NCI-H524 treated with DMSO at 0.1 percent for 48 hours (cell line): ENCODE data around the gene CCDC12.

Experiments
- DNase-seq: peaks from one replicate; lab custom pipeline; 2025; lab: John Stamatoyannopoulos, UW

The CCDC12 gene

DNA sequence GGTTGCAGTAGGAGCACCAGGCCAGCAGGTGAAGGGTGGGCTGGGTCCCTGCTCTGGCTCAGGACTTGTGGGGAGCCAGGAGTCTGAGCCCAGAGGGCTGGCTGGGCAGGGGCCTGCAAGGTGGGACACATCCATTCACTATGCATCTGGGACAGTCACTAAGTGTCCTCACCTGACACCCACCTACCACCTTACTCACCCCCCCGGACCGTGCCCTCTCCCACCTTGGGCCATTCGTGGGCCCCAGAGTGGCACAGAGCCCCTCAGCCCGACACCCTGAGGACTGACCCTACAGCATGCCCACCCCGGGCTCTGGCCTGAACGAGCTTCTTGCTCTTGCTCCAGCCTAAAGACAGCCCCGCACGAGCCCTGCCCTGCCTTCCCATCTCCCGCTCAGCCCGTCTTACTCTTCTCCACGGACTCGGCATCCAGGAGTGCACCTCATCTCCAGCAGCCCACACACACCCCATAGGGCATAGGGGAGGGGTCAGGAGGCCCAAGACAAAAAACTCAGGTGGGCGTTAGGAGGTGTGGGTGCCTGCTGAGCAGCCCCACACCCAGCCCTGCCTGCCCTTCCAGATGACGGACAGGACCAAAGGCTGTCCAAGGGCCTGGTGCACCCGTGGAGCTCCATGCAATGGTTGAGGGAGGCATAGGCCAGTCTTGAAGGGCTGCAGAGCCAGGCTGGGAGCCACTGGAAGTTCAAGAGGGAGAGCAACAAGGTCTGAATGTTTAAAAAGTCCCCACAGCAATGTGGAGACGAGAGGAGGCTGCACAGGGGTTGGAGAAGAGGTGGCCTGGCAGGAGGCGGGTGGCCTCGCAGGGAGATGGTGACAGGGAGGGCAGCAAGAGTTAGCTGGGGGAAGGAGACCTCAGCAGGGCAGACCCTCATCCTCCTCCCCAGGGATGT is 72.0 kb downstream of the CCDC12 start:
- DNase-seq = no peak

DNA sequence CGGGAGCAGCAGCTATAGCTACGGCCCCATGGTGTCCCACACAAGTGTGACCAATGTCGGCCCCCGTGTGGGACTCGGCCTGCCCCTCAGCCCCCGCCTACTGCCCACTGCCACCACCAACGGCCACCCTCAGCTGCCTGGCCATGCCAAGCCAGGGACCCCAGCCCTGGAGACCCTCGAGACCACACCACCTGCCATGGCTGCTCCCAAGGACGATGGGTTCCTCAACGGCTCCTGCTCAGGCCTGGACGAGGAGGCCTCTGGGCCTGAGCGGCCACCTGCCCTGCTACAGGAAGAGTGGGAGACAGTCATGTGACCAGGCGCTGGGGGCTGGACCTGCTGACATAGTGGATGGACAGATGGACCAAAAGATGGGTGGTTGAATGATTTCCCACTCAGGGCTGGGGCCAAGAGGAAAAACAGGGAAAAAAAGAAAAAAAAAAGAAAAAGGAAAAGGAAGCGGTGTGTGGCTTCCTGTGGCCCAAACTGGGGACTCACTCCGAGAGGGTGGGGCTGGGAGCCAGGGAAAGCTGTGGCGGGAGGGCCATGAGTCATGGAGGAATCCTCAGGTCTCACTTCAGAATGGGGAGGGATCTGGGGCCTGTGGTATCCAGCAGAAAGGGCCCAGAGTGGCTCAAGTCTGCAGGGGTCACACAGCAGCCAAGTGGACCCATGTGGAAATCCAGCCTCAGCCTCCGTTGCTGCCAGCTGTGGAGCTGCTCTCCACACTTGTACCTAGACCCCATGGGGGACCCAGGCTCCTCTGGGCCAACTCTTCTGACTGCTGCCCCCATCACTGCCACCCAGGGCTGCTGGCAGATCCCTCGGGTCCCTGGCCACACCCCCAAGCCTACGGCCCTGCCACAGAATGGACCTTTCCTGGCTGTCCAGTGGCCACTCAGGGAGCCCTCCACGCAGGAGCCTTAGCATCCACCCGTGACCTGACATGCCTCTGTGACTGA is 72.9 kb downstream of the CCDC12 start:
- no peak for DNase-seq

DNA sequence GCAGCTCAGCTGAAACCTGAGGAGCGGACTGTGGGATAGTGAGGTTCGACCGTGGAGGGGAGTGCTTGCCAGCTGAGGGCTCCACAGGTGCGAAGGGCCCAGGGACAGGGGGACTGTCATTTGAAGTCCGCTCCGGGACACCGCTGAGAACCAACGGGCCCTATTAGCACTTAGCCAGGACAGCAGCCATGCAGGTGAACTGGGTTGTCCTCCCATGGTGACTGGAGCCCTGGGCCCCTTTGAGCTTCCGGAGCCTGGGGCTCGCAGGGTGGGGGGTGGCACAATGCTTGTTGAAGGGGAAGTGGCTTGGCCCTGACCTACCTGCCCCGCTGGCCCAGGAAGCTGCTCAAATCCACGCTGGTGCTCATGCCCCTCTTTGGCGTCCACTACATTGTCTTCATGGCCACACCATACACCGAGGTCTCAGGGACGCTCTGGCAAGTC is 74.3 kb downstream of the CCDC12 start:
- DNase-seq = no peak

DNA sequence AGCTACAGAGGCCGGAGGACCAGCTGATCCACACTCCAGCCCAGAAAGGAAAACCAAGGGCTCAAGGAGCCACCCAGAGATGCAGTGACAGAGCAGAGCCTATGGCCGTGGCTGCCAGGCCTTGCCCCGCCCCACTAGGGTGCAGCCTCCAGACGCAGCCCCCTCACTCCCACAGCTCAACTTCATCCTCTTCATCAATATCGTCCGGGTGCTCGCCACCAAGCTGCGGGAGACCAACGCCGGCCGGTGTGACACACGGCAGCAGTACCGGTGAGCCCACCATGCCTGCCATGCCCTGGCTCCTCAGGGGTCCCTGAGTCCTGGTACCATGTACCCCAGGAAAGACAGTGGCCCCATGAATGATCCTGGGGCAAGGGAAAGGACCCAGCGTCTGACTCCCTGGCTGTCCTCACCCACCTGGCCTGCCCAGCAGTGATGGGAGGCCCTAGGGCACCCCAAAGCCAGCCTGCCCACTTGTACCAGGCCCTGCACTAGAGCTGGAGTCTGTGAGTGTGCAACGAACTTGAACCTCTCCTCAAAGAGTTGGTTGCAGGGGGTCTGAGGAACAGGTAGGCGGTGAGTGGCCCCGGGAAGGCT is 74.9 kb downstream of the CCDC12 start:
- no peak for DNase-seq

DNA sequence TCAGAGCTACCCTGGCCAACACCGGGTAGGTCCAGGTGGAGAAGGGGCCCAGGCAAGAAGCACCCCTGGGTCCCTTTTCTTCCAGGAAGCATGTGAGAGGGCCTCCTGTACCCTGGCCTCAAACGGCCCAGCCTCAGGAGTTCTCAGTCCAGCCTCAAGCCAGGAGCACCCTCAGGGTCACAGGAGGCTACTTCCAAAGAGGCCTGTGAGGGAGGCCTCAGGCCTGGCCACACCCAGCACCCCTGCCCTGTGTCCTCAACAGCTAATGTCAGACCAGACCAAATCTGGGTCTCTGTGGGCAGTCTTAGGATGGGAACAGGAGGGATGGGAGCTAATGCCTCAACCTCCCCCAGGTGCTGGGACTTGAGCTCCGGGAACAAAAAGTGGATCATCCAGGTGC is 75.5 kb downstream of the CCDC12 start:
- DNase-seq = no peak

DNA sequence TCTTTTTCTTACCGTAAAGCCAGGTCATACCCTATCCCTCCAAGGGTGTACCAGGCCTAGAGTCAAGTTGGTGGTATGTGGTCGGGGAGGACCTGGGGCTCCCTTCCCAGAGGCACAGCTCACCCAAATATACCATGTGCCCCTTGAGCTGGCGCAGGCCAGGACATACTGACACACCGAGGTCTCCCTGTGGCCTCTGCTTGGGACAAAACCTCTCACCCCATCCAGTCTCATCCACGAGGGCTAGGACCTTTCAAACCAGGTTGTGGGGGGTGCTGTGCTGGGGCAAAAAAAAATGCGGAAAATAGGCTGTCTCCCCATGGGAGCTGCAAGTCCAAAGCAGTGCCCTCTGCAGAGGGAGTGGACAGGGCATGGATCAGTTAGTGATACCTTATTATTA is 76.2 kb downstream of the CCDC12 start:
- DNase-seq = no peak

DNA sequence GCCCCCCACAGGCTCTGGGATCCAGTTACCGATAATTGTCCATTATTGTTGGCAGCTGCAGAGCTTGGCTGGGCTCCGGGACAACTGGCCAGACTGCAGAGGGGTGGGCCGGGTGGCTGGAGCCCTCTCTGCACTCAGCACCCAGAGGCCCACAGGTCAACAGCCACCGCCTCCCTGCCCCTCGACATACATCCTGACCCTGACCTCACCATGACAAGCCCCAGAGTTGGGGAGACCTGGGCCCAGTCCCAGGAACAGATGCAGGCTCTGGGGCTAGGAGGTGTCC is 76.6 kb downstream of the CCDC12 start:
- DNase-seq = no peak

DNA sequence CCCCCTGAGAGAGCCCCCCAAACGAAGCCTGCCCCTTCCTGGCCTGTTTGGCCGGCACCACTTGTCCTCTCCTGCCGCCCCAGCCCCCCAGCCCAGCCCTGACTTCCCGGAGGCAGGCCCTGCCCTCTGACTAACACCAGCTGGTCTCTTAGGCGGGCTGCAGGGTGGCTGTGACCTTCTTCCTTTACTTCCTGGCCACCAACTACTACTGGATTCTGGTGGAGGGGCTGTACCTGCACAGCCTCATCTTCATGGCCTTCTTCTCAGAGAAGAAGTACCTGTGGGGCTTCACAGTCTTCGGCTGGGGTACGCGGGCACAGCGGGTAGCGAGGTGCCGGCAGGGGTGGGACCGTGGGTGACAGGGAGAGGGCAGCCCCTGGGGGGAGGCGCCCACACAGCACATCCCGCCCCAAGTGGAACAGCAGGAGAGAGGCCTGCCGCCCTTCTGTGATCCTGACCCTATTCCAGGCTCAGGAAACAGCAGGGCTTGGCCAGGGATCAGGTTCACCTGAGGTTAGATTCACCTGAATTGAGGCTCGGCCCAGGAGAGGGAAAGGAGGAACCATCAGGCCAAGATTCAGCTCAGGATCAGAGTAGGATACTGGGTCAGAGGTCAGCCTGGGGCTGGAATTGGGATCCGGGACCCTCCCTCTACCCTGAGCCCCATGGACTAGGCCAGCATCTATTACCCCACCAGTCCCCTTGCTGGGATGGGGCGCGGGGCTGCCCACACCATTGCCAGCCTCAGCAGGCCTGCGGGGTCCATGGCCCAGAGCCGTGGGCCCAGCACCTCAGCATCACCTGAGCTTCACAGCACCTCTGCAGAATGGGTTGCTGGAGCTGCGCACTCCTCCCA is 77.2 kb downstream of the CCDC12 start:
- no peak for DNase-seq

DNA sequence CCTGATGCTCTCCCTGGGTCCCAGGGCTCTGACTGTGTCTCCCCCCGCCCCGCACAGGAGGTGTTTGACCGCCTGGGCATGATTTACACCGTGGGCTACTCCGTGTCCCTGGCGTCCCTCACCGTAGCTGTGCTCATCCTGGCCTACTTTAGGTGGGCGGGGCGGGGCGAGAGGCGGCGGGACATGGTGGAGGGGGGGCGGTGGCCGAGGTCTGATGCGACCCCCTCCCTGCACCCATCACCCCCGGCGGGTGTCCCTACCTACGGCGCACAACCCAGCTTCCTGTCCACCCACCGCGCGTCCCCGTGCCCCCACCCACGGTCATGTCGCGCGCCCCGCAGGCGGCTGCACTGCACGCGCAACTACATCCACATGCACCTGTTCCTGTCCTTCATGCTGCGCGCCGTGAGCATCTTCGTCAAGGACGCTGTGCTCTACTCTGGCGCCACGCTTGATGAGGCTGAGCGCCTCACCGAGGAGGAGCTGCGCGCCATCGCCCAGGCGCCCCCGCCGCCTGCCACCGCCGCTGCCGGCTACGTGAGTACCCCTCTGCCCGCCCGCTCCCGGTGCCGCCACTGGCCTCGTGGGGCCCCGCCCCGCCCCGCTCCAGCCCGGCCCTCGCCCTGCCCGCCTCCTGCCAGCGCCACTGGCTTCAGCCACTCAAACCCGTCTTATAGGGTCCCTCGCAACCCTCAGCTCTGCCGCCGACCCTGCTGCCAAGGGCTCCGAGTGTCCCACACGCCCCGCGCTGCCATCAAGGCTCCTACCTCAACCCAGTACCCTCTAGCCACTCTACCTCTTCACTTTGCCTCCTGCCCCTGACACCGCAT is 78.0 kb downstream of the CCDC12 start:
- DNase-seq = no peak

DNA sequence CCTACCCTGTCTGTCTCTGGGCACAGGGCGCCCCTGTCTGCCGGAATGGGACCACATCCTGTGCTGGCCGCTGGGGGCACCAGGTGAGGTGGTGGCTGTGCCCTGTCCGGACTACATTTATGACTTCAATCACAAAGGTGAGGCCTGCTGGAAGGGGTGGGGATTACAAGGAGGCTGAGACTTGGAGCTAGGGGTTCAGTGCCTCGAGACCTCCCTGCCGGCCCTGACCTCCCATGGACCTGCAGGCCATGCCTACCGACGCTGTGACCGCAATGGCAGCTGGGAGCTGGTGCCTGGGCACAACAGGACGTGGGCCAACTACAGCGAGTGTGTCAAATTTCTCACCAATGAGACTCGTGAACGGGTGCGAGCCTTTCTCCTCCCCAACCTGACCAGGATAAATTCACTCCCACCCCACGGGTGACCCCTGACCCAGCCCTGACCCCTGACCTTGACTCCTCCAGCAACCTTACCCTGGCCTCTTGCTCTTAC is 78.7 kb downstream of the CCDC12 start:
- no peak for DNase-seq

DNA sequence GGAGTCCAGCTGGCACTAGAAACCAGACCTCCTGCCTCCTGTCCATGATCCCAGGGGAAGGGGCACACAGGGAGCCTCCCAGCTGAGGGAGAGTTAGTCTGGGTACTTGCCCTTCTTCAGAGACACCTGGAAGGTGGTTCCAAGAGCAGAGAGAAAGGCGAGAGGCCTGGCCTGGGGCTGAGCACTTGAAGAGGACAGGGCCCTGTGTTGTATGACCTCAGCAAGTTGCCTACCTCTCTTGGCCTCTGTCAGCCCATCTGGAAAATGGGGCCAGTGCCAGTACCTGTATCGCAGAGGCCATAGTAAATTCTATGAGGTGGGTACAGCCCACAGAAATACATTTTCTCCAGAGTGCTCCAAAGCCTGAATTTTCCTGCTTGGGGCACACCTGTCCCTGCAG is 79.5 kb downstream of the CCDC12 start:
- DNase-seq = no peak

DNA sequence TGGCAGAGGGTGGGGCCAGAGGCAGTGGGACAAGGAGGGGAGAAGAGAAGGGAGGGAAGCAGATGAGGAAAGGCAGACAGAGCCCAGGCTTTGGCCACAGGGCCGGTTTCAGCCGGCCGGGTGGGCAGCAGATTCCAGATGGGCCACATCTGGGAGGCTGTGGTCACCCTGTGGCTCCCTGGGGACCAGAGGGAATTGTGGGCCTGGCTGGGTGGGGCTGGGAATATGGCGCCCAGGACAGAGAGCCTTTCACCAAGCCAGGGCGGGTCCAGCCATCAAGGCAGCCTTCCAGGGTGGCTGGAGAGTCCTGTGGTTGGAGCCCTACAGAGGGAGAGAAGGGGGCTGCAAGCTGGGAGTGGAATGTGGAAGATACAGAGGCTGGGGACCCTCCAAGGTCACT is 80.2 kb downstream of the CCDC12 start:
- no peak for DNase-seq

DNA sequence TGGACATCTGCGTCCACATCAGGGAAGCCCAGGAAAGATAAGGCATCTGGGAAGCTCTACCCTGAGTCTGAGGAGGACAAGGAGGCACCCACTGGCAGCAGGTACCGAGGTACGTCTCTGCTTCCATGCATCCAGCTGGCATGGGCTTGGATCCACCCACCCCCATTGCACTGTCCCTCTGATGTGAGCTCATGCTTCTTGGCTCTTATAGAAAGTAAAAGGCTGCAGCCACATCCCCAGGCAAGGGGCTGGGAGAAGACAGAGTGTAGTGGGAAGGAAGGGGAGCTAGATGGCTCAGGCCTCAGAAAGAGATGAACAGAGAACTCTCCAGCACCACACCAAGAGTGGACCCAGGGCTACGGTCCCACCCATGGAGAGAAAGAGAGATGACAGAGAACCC is 80.8 kb downstream of the CCDC12 start:
- DNase-seq = no peak

DNA sequence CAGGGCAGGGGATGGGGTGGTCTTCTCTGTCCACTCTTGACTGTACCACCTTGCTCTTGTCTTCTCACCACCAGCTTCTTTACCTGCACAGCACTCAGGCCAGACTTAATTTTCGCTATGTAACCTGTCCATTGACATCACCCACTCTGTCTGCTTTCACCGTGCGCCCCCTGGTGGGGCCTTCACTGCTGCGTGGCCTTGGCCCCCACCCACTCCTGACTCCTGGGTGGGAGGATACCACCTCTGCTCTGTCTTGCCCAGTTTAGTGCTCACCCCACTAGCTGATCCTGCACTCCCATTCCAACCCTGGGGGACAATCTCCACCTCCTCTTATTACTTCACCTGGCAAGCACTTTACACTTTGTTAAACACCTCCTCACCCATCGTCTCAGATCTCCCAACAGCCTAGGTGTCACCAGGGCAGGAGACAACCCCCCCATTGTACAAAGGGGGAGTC is 81.3 kb downstream of the CCDC12 start:
- no peak for DNase-seq

DNA sequence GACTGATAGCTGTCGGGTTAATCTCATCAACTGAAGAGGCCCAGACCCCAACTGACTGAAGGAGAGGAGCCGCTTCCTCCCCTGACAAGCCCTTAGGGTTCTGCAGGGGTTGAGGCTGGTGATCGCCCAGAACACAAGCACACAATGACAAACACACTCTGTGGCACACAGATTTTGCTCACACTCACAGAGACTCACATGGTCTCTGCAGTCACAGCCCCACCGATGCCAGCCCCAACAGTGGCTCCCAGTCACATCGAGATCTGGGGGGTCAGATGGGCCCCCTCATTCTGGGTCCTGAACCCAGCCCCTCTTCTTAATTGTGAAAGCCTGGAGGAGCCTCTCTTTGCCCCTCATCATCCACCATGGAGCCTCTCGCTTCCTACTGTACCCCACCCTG is 82.3 kb downstream of the CCDC12 start:
- DNase-seq = no peak

DNA sequence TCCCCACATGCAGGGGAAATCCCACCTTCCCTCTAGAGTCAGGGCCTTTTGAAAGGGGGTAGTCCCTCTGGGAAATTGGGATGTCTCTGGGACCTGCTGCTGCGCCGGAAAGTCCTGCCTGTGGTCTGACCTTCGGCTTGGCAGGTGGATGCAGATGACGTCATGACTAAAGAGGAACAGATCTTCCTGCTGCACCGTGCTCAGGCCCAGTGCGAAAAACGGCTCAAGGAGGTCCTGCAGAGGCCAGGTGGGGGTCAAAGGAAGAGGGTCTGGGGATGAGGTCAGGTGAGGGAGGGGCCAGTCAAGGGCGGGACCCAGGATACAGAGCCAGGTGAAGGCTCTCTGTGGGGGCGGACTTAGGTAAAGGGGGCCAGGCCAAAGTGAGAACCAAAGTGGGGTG is 82.8 kb downstream of the CCDC12 start:
- DNase-seq = no peak

DNA sequence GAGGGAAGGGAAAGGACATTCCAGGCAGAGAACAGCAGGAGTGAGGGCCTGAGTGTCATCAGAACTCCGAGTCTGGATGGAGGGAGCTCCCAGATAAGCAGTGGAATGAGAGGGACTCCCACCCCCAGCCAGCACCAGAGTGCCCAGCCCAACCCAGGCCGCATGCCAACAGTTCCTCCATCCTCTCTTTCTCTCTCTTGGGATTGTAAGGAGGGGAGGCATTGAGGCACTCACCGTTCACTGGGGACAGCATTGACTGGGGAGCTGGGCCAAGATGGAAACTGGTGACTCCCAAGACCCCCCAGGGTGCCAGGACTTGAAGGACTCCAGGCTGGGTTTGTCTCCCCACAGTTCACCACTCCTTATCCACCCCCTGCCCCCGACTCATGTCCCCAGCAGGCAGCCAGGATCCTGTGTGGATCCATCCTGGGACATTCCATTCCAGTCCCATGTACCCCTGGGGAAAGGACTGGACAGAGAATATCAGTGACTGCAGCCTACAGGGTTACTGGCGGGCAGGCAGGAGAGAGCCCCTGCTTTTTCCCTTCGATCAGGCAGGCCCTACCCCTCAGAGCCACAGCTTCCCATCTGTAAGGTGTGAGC is 83.3 kb downstream of the CCDC12 start:
- DNase-seq = no peak

DNA sequence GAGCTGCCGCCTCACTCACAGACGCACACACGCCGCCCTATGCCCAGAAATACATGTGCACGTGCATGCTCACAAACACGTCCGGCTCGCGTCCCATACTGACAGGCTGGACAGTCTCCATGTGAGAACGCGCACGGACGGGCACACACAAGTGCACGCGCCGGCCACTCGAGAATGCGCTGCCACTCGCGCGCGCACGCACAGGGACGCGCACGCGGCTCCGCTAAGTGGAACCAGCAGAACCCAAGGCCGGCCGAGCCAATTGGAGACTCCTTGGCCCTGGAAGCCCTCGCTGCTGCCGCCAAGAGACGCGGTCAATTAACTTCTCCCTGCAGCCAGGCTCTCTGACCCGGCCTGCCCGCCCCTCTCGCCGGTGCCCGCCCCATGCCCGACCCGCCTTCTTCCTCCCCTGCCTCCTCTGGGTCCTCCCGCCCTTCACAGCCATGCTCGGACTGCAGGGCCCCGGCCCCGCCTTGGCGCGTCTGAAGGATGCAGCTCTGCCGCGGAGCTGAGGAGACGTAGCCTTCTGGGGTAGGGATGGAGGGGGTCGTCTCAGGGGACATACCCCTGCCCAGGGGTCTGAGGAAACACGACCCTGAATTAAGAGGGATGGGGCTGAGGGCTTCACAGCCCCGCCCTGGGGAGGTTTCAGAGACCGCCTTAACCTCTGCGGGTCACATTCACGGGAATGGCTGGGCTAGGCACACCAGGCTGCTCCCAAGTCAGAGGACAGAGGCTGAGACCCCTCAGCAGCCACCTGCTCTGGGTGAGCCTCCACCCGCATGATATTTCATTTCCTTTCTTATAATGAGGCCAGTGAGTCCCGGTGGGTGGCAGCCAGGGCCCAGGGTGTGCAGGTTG is 84.0 kb downstream of the CCDC12 start:
- DNase-seq = no peak

DNA sequence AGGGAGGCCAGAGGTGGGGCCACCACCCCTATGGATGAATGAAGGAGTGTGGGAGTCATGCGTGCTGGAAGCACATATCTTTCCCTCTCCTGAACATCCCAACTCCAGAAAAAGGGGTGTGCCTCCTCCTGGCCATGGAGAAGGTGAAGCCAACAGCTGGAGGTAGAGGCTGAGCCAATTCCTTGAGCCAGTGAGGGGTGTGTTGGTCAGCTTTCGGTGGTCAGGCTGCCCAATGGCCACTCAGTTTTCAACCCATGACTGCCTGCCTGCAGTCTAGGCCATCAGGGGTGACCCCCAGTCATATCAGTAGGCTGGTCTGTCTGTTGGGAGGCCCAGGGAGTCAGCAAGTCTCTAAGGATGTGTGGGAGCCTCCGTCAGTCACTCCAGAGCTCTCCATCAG is 85.4 kb downstream of the CCDC12 start:
- DNase-seq = no peak
